GM12801 (cell line): ENCODE results near the gene ALPK3.

Experiments
- TF ChIP-seq, protein P1 (sequence below): IDR thresholded peaks from one replicate; pipeline ENCODE4 v1.5.1; 2011; ENCODE audit warnings: control low read depth; ENCODE audit not compliant: insufficient read length; ENCODE audit errors: extremely low read depth

The ALPK3 gene

DNA sequence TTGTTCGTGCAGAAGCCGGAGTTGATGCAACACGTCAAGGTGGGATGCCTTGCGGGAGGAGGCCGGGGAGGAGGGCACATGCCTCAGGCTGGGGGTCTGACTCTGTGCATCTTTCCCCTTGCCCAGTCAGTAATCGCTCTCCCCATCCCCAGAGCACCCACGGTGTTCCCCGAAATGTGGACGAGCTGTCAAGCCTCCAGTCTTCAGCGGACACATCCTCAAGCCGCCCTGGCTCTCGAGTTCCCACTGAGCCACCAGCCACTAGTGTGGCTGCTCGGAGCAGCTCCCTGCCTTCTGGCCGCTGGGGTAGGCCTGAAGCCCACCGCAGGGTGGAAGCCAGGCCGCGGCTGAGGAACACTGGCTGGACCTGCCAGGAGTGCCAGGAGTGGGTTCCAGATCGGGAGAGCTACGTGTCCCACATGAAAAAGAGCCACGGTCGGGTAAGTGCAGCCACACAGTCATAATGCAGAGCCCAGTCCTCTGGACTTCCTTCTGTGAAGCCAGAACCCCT, 18.7 kb upstream of the ALPK3 start:
- TF ChIP-seq, protein P1, sequence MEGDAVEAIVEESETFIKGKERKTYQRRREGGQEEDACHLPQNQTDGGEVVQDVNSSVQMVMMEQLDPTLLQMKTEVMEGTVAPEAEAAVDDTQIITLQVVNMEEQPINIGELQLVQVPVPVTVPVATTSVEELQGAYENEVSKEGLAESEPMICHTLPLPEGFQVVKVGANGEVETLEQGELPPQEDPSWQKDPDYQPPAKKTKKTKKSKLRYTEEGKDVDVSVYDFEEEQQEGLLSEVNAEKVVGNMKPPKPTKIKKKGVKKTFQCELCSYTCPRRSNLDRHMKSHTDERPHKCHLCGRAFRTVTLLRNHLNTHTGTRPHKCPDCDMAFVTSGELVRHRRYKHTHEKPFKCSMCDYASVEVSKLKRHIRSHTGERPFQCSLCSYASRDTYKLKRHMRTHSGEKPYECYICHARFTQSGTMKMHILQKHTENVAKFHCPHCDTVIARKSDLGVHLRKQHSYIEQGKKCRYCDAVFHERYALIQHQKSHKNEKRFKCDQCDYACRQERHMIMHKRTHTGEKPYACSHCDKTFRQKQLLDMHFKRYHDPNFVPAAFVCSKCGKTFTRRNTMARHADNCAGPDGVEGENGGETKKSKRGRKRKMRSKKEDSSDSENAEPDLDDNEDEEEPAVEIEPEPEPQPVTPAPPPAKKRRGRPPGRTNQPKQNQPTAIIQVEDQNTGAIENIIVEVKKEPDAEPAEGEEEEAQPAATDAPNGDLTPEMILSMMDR: no peak

GRCh38 chr15:84799511-84800187, 17.5 kb upstream of the ALPK3 start:
- TF ChIP-seq, protein P1: no peak

- TF ChIP-seq, protein P1: no peak
Observed at GRCh38 chr15:84800365-84800806, 16.8 kb upstream of the ALPK3 start.

DNA sequence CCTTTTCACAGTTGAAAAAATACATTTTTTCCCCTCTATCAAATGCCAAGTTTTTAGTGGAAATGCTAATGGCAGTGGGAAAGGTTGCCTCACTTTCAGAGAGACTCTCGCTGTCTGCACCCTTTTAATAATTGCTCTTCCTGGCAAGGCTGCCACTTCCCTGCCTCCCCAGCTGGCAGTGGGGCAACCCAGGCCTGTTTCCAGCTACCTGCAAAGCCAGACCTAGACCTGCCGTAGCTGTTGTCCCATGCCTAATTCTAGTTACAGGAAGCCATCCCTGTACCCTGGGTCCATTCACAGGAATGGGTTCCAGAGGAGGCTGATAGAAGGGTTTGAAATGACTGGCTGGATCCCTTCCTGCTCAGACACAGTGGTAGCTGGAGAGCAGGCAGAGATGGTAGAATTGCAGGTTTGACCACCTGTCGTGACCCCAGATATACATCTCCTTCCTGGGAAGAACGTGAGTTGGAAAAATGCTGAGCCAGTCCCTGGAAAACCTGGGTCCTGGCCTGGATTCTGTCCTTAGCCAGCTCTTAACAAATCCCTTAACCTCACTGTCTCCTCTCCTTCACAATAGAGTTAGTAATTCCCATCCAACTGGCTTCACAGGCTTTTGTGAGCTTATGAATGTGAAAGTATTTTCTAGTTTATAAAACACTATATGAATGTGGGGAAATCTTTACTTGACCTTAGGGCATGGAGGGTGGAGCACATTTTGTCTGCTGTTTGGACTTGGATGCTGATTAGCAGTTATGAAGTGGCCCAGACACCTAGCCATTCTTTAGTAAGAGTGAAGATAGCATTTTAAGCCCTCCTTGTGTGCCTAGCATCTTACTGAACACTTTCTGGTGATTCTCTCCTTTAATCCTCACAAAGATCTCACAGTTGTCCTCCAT, 12.9 kb upstream of the ALPK3 start:
- TF ChIP-seq, protein P1: no peak

DNA sequence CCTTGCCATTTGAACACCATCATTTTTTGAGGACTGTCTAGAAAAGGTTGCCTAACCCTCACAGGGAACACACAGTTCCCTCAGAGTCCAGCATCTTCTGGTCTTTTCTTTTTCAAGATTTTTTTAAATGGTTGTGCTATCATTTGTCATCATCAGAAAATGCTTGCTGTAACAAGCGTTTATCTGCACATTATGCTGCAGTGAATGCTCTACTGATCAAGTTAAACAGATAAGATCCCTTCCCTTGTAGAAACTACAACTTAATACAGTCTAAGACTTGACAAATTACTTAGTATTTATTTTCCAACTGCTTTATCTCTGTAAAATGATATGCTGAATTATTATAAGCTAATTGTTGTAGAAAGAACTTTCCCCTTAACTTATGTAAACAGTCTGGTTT, 11.9 kb upstream of the ALPK3 start:
- TF ChIP-seq, protein P1: no peak

DNA sequence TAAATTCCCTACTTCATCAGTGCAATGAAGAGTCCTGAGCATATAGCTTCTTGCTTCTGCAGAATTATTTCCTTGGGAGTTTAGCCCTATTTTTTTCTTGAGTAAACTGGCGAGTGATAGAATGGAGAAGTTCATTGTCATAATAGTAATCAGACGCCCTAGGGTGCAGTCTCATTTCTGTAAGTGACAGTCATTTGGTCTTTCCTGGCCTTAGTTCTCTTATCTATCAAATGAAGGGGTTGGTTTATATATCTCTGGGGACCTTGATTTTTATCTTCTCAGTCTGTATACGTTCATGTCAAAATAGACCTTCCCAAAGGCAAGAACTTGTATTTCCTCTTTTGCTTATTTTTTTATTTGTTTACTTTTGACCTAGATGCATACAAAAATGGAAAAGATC, 9.9 kb upstream of the ALPK3 start:
- TF ChIP-seq, protein P1: no peak

DNA sequence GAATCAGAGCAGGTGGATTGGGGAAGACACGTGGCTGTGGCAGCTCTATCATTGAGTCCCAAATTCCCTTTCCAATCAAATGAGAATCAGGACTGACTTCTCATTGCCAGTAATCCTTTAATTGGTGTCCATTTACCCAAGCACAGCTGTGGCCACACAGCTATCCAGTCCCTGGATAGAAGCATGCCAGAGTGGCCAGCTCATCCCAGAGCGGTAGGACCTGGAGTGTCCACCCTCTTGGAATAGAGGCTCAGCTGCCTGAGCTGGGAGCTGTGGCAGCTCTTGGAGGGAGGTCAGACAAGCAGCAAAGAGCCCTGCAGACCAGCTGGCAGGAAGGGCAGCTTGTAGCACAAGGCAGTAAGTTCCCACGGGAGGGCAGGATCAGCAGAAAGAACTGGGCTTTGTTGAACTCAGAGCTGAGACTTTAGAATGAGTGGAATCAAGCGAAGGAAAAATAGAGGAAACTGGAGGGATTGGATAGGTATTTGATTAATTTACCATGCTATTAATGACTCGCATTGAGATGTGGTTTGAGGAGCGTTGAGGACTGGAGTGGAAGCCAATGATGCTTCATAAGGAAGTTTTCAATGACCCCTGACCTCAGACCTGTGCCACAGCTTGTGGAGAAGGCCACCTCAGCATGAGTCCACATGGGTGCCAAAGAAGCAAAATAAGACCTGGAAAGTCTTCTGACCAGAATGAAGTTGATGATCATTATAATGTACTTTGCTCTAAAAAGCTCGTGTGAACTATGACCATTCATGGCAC, 6.9 kb upstream of the ALPK3 start:
- TF ChIP-seq, protein P1: no peak
